Thymus (tissue), 11 donors: ENCODE measurements around the gene RPL22. TPM values are rescaled to one million over a fixed set of nuclear protein-coding genes. Genes with fewer than 3 reads are reported as not detected.

Source experiments
- DNase-seq, 9 donors: peaks; one replicate each; pipeline ENCODE4 v3.0.0-alpha.2; 2013; ENCODE audit warnings: low spot score in 9 of 9, low read depth in 6 of 9, missing footprints in 1 of 9
- H3K27ac ChIP-seq, 2 donors: one replicate each; pipeline ENCODE4 v1.5.1; 2013; ENCODE audit warnings: control low read depth in 1 of 2, low read depth in 1 of 2, low read length in 1 of 2, mild to moderate bottlenecking in 1 of 2, moderate library complexity in 1 of 2
- H3K27me3 ChIP-seq, 2 donors: one replicate each; pipeline ENCODE4 v1.5.1; 2013; ENCODE audit warnings: low read length in 1 of 2; ENCODE audit not compliant: control insufficient read depth in 2 of 2, insufficient read depth in 1 of 2
- H3K36me3 ChIP-seq, 2 donors: one replicate each; pipeline ENCODE4 v1.5.1; 2013; ENCODE audit warnings: low read length in 1 of 2, mild to moderate bottlenecking in 1 of 2, moderate library complexity in 1 of 2; ENCODE audit not compliant: control insufficient read depth in 2 of 2, insufficient read depth in 2 of 2
- H3K4me1 ChIP-seq, 2 donors: one replicate each; pipeline ENCODE4 v1.5.1; 2013; ENCODE audit warnings: low read length in 2 of 2; ENCODE audit not compliant: control insufficient read depth in 2 of 2, insufficient read depth in 2 of 2
- H3K4me3 ChIP-seq, 2 donors: one replicate each; pipeline ENCODE4 v1.5.1; 2013; ENCODE audit warnings: low read length in 2 of 2, control low read depth in 1 of 2, mild to moderate bottlenecking in 1 of 2
- H3K9me3 ChIP-seq, 2 donors: one replicate each; pipeline ENCODE4 v1.5.1; 2013; ENCODE audit warnings: low read length in 1 of 2, mild to moderate bottlenecking in 1 of 2; ENCODE audit not compliant: control insufficient read depth in 2 of 2, insufficient read depth in 1 of 2
- WGBS: extraction: QIAGEN DNeasy Blood & Tissue Kit; methylation state at CpG from one replicate; pipeline ENCODE4 v1.1.7; 2013; 5-methylcytosine and 5-hydroxymethylcytosine counted together
- polyA plus RNA-seq: library from polyadenylated mRNA; stranded (reverse); fragments of 200-250 nt; gene quantifications from one replicate; pipeline ENCODE4 v1.2.3, GENCODE V29; 2013
- total RNA-seq: library from RNA; stranded (reverse); fragments of 120-200 nt; gene quantifications from one replicate; pipeline ENCODE4 v1.2.4, GENCODE V29; 2013
- donor health status: healthy.

The RPL22 gene
- total and polyA plus RNA-seq, 2 donors = 428 to 1,043 TPM

DNA sequence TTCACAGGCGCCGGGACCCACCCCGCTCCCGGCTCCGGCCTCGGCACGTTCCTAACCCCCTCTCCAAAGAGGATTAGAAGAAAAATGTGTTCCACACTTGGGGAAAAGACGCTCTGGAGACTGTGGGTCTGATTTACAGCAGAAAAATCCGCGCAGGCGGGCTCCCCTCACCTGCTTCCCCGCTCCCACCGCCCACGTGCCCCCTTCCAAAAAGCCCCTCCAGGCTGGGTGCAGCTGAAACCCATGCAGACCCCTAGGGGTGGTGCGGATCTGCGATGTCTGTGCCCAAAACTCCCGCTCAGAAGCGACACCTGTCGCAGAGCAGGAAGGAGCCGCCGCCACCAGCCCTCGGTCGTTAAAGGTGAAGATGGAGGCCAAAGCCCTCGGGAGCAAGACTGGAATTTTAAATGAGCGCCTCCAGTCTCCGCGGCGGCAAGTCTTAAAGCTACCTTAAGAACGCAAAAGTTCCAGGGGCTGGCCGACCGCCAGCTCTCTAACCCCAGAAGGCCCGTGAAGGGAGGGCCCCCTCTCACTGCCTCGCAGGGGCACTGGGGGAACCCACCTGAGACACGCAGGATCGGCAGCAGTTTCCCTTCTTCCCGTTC is 18.6 kb downstream of the RPL22 start:
- 3% methylated on average over 36 of the region's 36 CpGs for WGBS
- Histone ChIP-seq H3K36me3 (peaks cover 6 to 12% of the 10 kb centered on the region in 2 donors), H3K4me3 (no peak overlapping the region), H3K27me3 (peaks cover 50 to 65% of the 10 kb centered on the region in 2 donors), H3K27ac (no peak overlapping the region), H3K9me3 (no peaks in the 10 kb centered on the region), H3K4me1 (peaks cover 4 to 7% of the 10 kb centered on the region in 2 donors)
- no peak for DNase-seq

- 3% methylated on average over 57 of the region's 57 CpGs for WGBS
- H3K36me3 ChIP-seq = peaks cover under 1 to 7% of the 10 kb centered on the region in 2 donors
- peaks cover 50 to 65% of the 10 kb centered on the region in 2 donors for H3K27me3 ChIP-seq
- H3K9me3 ChIP-seq = no peaks in the 10 kb centered on the region
- peak within 1 kb of the TSS in 1 of 2 donors; percentile 21 for H3K4me3 ChIP-seq
- no peak for DNase-seq
- H3K27ac ChIP-seq = no peak within 1 kb of the TSS
- peaks cover 4% of the 10 kb centered on the region in 2 donors for H3K4me1 ChIP-seq
Measured at GRCh38 chr1:6180268-6180706, 19.1 kb downstream of the RPL22 start, which contains the start of gene CHD5. Gene CHD5, minus strand, starts transcription at chr1:6180321. Its CDS starts 298 bp downstream, at chr1:6180023.

GRCh38 chr1:6179564-6180175 is 19.7 kb downstream of the RPL22 start:
- DNase-seq = no peak
- no peaks in the 10 kb centered on the region for H3K9me3 ChIP-seq
- H3K4me3 ChIP-seq = peak overlapping the region in 1 of 2 donors; percentile 21
- WGBS = 3% methylated on average over 92 of the region's 92 CpGs
- H3K27ac ChIP-seq = no peak overlapping the region
- H3K36me3 ChIP-seq = peaks cover 0 to 3% of the 10 kb centered on the region in 2 donors
- H3K4me1 ChIP-seq = peaks cover 4% of the 10 kb centered on the region in 2 donors
- H3K27me3 ChIP-seq = peaks cover 50 to 65% of the 10 kb centered on the region in 2 donors

- Histone ChIP-seq H3K27me3 (peaks cover 50 to 65% of the 10 kb centered on the region in 2 donors), H3K27ac (no peak overlapping the region), H3K36me3 (no peaks in the 10 kb centered on the region), H3K9me3 (no peaks in the 10 kb centered on the region), H3K4me1 (peaks cover 4% of the 10 kb centered on the region in 2 donors), H3K4me3 (no peak overlapping the region)
- DNase-seq = no peak
- WGBS = 8% methylated on average over 51 of the region's 51 CpGs
Measured at GRCh38 chr1:6178751-6179563, 20.4 kb downstream of the RPL22 start.

- H3K27me3 ChIP-seq = peaks cover 50 to 62% of the 10 kb centered on the region in 2 donors
- H3K4me1 ChIP-seq = peaks cover 4% of the 10 kb centered on the region in 2 donors
- no peak for DNase-seq
- no peak overlapping the region for H3K4me3 ChIP-seq
- no peaks in the 10 kb centered on the region for H3K9me3 ChIP-seq
- H3K27ac ChIP-seq = no peak overlapping the region
- 89% methylated on average over 18 of the region's 18 CpGs for WGBS
- H3K36me3 ChIP-seq = no peaks in the 10 kb centered on the region
Measured at GRCh38 chr1:6177681-6178380, 21.6 kb downstream of the RPL22 start.

DNA sequence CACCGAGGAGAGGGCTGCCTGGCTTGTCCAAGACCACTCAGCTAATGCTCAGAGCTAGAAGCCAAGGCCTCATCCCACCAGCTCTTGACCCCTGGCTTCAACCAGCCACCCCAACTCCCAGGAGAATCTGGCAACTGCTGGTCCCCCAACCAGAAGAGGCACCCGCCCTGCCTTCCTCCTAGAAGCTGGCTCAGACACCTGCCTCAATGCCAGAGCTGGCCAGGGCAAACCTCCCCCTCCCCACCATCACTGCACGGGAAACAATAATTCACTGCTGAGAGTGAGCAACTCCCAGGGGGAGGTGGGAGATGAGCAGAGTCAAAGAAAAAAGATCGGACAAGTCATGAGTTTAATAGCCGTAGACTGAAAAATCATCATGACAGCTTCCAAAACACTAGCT is 22.6 kb downstream of the RPL22 start:
- WGBS = 90% methylated on average over 5 of the region's 5 CpGs
- no peak overlapping the region for H3K27ac ChIP-seq
- H3K4me3 ChIP-seq = no peak overlapping the region
- peaks cover 45 to 54% of the 10 kb centered on the region in 2 donors for H3K27me3 ChIP-seq
- no peak for DNase-seq
- H3K4me1 ChIP-seq = peaks cover 4% of the 10 kb centered on the region in 2 donors
- no peaks in the 10 kb centered on the region for H3K9me3 ChIP-seq
- no peaks in the 10 kb centered on the region for H3K36me3 ChIP-seq

DNA sequence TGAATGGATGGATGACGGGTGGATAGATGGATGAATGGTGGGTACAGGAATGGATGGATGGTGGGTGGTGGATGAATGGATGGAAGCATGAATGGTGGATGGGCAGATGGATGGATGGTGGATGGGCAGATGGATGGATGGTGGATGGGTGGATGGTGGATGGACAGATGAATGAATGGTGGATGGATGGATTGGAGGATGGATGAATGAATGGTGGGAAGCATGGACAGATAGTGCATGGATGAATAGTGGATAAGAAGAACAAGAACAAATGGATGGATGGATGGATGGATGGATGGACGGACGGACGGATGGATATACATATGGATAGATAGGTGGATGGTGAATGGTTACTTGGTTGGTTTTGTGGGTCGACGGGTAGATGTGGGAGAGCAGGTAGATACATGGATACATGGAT is 24.0 kb downstream of the RPL22 start:
- H3K9me3 ChIP-seq = no peaks in the 10 kb centered on the region
- peaks cover 0 to 3% of the 10 kb centered on the region in 2 donors for H3K4me1 ChIP-seq
- H3K36me3 ChIP-seq = no peaks in the 10 kb centered on the region
- WGBS = 90% methylated on average over 6 of the region's 6 CpGs
- peaks cover 33 to 46% of the 10 kb centered on the region in 2 donors for H3K27me3 ChIP-seq
- H3K27ac ChIP-seq = no peak overlapping the region
- no peak for DNase-seq
- H3K4me3 ChIP-seq = no peak overlapping the region

- WGBS = 89% methylated on average over 5 of the region's 5 CpGs
- H3K4me3 ChIP-seq = no peak overlapping the region
- no peaks in the 10 kb centered on the region for H3K9me3 ChIP-seq
- peaks cover 27 to 43% of the 10 kb centered on the region in 2 donors for H3K27me3 ChIP-seq
- no peak for DNase-seq
- H3K27ac ChIP-seq = no peak overlapping the region
- H3K36me3 ChIP-seq = no peaks in the 10 kb centered on the region
- no peaks in the 10 kb centered on the region for H3K4me1 ChIP-seq
Measured at GRCh38 chr1:6174621-6175410, 24.6 kb downstream of the RPL22 start.
